OCI-LY7 (cell line): Measurements from ENCODE around the gene CEP170. TPM values are rescaled to one million over a fixed set of nuclear protein-coding genes. Genes with fewer than 3 reads are reported as not detected.
"Not testable (repeated sequence)": the region's sequence is repeated elsewhere in the genome, so short reads cannot be mapped to it uniquely, and the experiment has no call there.

Experiments
- BruUV-seq: library from RNA; stranded (reverse); fragments of 400-500 nt; replicated peaks from 2 replicates; lab custom pipeline; 2021; lab: Mats Ljungman, UMichigan
- CTCF ChIA-PET: fragments of 300-600 bp; sonication (Branson Sonifier 250); formaldehyde crosslinking; loops from one replicate; lab custom pipeline; 2022; ENCODE audit warnings: antibody characterized with exemption; ENCODE audit not compliant: unreplicated experiment; lab: Charles Lee
- POLR2A ChIA-PET: fragments of 300-600 bp; sonication (Branson Sonifier 250); formaldehyde crosslinking; loops from one replicate; lab custom pipeline; 2022; ENCODE audit warnings: antibody characterized with exemption; lab: Charles Lee
- DNase-seq: peaks from one replicate; pipeline ENCODE4 v3.0.0-alpha.2; 2015; ENCODE audit warnings: low spot score
- H2AFZ ChIP-seq: fragments of 200-600 bp; sonication (generic), shearing (Covaris generic); 2 replicates; pipeline ENCODE4 v1.6.1; 2014; ENCODE audit warnings: mild to moderate bottlenecking, antibody characterized with exemption, low read length, moderate library complexity
- H3K27ac ChIP-seq: fragments of 200-600 bp; sonication (generic); 2 replicates; pipeline ENCODE4 v1.5.1; 2014; ENCODE audit warnings: mixed run types, low read depth, mild to moderate bottlenecking, moderate library complexity, low read length, inconsistent platforms; ENCODE audit not compliant: poor library complexity, severe bottlenecking
- H3K36me3 ChIP-seq: fragments of 200-600 bp; sonication (generic); 2 replicates; pipeline ENCODE4 v1.6.1; 2014; ENCODE audit warnings: mild to moderate bottlenecking, antibody characterized with exemption, low read length, moderate library complexity, mixed read lengths; ENCODE audit not compliant: insufficient read depth
- H3K4me1 ChIP-seq: fragments of 200-600 bp; sonication (generic); 2 replicates; pipeline ENCODE4 v1.5.1; 2014; ENCODE audit warnings: mild to moderate bottlenecking, low read length; ENCODE audit not compliant: insufficient read depth, poor library complexity, severe bottlenecking
- H3K4me2 ChIP-seq: fragments of 200-600 bp; sonication (generic); 2 replicates; pipeline ENCODE4 v1.6.1; 2014; ENCODE audit warnings: mild to moderate bottlenecking, low read length
- H3K4me3 ChIP-seq: fragments of 200-600 bp; sonication (generic); 2 replicates; pipeline ENCODE4 v1.5.1; 2014; ENCODE audit warnings: mild to moderate bottlenecking, low read depth, low read length; ENCODE audit not compliant: poor library complexity, severe bottlenecking
- H3K79me2 ChIP-seq: fragments of 200-600 bp; sonication (generic); 2 replicates; pipeline ENCODE4 v1.6.1; 2016; ENCODE audit warnings: low read depth, mild to moderate bottlenecking, low read length, moderate library complexity, mixed read lengths; ENCODE audit not compliant: insufficient read depth
- H3K9me2 ChIP-seq: fragments of 200-600 bp; sonication (generic); 2 replicates; pipeline ENCODE4 v1.6.1; 2016; ENCODE audit warnings: mild to moderate bottlenecking, low read length, mixed read lengths; ENCODE audit not compliant: insufficient read depth
- H3K9me3 ChIP-seq: fragments of 200-600 bp; sonication (generic); 2 replicates; pipeline ENCODE4 v1.6.1; 2014; ENCODE audit warnings: mild to moderate bottlenecking, mixed run types, low read length, mixed read lengths
- H4K20me1 ChIP-seq: fragments of 200-600 bp; sonication (generic); 2 replicates; pipeline ENCODE4 v1.6.1; 2014; ENCODE audit warnings: mild to moderate bottlenecking, antibody characterized with exemption, low read length, moderate library complexity, mixed read lengths; ENCODE audit not compliant: insufficient read depth
- CTCF ChIP-seq: fragments of 200-600 bp; sonication (generic); conservative IDR thresholded peaks from 2 replicates; pipeline ENCODE4 v1.5.1; 2014; ENCODE audit warnings: mild to moderate bottlenecking, antibody characterized with exemption, low read length, moderate library complexity, mixed read lengths
- EZH2phosphoT487 ChIP-seq: fragments of 200-600 bp; sonication (generic); IDR thresholded peaks from 2 replicates; pipeline ENCODE4 v1.6.1; 2018; ENCODE audit warnings: low read depth, borderline replicate concordance, mild to moderate bottlenecking, mixed run types, antibody characterized with exemption, low read length, moderate library complexity, mixed read lengths
- intact Hi-C: fragments of 100-400 bp; cut with micrococcal nuclease; formaldehyde crosslinking; loops from one replicate; pipeline ENCODE4 v1.10.0; 2022; ENCODE audit not compliant: unreplicated experiment
- total RNA-seq, 2 experiments: library from RNA; depleted of rRNA in 1 of 2; stranded (reverse); fragments of >200 nt in 1 of 2; shearing (Covaris generic) in 1 of 2; gene quantifications; 2 replicates each; pipeline ENCODE4 v1.2.3, GENCODE V29; 2014 to 2022

The CEP170 gene
- total RNA-seq, 2 experiments from 2014 or later, result 57.6 to 85.4 TPM

GRCh38 chr1:243213045-243213787 is 41.9 kb downstream of the CEP170 start:
- H2AFZ ChIP-seq, result no peak overlapping the region
- H3K4me1 ChIP-seq, result no peaks in the 10 kb centered on the region
- BruUV-seq, result no TSS peak
- no peak overlapping the region for H3K4me2 ChIP-seq
- intact Hi-C loops, result no loop called here
- no peak overlapping the region for H3K27ac ChIP-seq
- H3K9me2 ChIP-seq, result no peaks in the 10 kb centered on the region
- no peak for TF ChIP-seq CTCF
- no peak for TF ChIP-seq EZH2phosphoT487
- 0 out of 2 replicates have a peak, but pooled peaks cover 4% of the 10 kb centered on the region for H4K20me1 ChIP-seq
- POLR2A ChIA-PET, result interaction anchor here (0.6 to 1.4 kb wide), 4 partner anchors 22 to 1723 kb away, joined by 3 to 7 read pairs (median 4); no protein-coding TSS in a partner anchor
- no peak for DNase-seq
- CTCF ChIA-PET, result no interaction called here
- H3K9me3 ChIP-seq, result no peaks in the 10 kb centered on the region
- no peak overlapping the region for H3K4me3 ChIP-seq
- H3K79me2 ChIP-seq, result no peaks in the 10 kb centered on the region
- peaks cover 47% of the 10 kb centered on the region for H3K36me3 ChIP-seq

GRCh38 chr1:243211984-243212383 is 43.1 kb downstream of the CEP170 start:
- BruUV-seq, H3K4me2 ChIP-seq, CTCF ChIA-PET, H3K79me2 ChIP-seq, intact Hi-C loops, H3K9me2 ChIP-seq, H3K27ac ChIP-seq, H3K4me3 ChIP-seq, H3K9me3 ChIP-seq, H2AFZ ChIP-seq, H4K20me1 ChIP-seq, DNase-seq, H3K4me1 ChIP-seq: not testable (repeated sequence)
- peaks cover 34% of the 10 kb centered on the region for H3K36me3 ChIP-seq
- POLR2A ChIA-PET, result interaction anchor here (0.6 to 0.9 kb wide), 2 partner anchors 8 to 14 kb away, joined by 3 to 6 read pairs; no protein-coding TSS in a partner anchor

- intact Hi-C loops, H3K9me3 ChIP-seq, H3K79me2 ChIP-seq, H3K4me3 ChIP-seq, BruUV-seq, H3K9me2 ChIP-seq, H2AFZ ChIP-seq, H3K4me2 ChIP-seq, H3K36me3 ChIP-seq, CTCF ChIA-PET, POLR2A ChIA-PET, DNase-seq, H3K4me1 ChIP-seq, H4K20me1 ChIP-seq, H3K27ac ChIP-seq: not testable (repeated sequence)
These were observed 50.0 kb downstream of the CEP170 start for GRCh38 chr1:243205026-243205501.

GRCh38 chr1:243204336-243204735 is 50.7 kb downstream of the CEP170 start:
- H3K27ac ChIP-seq, H3K4me2 ChIP-seq, H3K79me2 ChIP-seq, DNase-seq, H4K20me1 ChIP-seq, H3K9me2 ChIP-seq, H3K4me1 ChIP-seq, intact Hi-C loops, H3K36me3 ChIP-seq, CTCF ChIA-PET, H3K4me3 ChIP-seq, POLR2A ChIA-PET, BruUV-seq, H3K9me3 ChIP-seq, H2AFZ ChIP-seq: not testable (repeated sequence)

GRCh38 chr1:243203196-243203595 is 51.9 kb downstream of the CEP170 start:
- CTCF ChIA-PET, H3K27ac ChIP-seq, POLR2A ChIA-PET, H3K4me2 ChIP-seq, H3K79me2 ChIP-seq, H4K20me1 ChIP-seq, H2AFZ ChIP-seq, H3K9me2 ChIP-seq, H3K4me1 ChIP-seq, H3K36me3 ChIP-seq, intact Hi-C loops, DNase-seq, BruUV-seq, H3K9me3 ChIP-seq, H3K4me3 ChIP-seq: not testable (repeated sequence)
